ENCODE measurements around the gene CLN3.

DNA sequence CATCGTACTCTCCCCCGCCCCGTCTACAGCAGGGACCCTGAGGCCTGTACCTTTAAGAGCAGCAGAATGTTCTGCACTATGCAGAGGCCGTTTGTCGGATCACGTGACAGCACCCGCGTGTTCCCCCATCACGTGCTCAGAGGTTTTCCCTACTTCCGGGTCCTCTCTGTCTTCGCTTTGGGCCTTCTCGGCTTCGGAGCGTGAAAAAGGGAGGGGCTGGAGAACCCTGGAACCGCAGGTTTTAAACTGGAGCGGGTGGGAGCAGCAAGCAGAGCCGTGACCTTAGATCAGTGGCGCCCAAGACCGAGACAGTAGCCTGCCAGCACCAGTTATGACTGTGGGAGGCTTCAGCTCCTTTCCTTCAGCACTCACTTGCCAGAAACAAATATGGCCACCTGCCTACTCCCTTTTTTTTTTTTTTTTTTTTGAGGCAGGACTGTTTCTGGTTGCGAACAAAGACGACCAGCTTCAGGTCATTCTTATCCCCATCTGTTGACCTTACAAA lies at the start of gene CLN3:
- TF ChIP-seq RAD21 (conservative IDR thresholded peaks at IDR 0.05 in 1 of 2, IDR thresholded peaks at IDR 0.05 in 1 of 2) (no peak), NFE2L2 (conservative IDR thresholded peaks at IDR 0.05; ENCODE audit: low read length) (no peak), ZFP36 (IDR thresholded peaks at IDR 0.05; ENCODE audit: borderline replicate concordance, partially characterized antibody) (no peak), BHLHE40 (IDR thresholded peaks at IDR 0.05; ENCODE audit: low read depth, low read length) (peak; percentile 81), EP300 (IDR thresholded peaks at IDR 0.05) (no peak), RFX5 (IDR thresholded peaks at IDR 0.05) (no peak), EHMT2 (IDR thresholded peaks at IDR 0.05; ENCODE audit: low read depth) (no peak), POLR2A (IDR thresholded peaks at IDR 0.05; ENCODE audit: low read length) (no peak), GATA3 (IDR thresholded peaks at IDR 0.05; ENCODE audit: borderline replicate concordance) (no peak), MYC (IDR thresholded peaks at IDR 0.05; ENCODE audit: borderline replicate concordance, low read length) (peak; percentile 80; the same call in 1 of the 2 replicates)
- TF ChIP-seq, protein P1, sequence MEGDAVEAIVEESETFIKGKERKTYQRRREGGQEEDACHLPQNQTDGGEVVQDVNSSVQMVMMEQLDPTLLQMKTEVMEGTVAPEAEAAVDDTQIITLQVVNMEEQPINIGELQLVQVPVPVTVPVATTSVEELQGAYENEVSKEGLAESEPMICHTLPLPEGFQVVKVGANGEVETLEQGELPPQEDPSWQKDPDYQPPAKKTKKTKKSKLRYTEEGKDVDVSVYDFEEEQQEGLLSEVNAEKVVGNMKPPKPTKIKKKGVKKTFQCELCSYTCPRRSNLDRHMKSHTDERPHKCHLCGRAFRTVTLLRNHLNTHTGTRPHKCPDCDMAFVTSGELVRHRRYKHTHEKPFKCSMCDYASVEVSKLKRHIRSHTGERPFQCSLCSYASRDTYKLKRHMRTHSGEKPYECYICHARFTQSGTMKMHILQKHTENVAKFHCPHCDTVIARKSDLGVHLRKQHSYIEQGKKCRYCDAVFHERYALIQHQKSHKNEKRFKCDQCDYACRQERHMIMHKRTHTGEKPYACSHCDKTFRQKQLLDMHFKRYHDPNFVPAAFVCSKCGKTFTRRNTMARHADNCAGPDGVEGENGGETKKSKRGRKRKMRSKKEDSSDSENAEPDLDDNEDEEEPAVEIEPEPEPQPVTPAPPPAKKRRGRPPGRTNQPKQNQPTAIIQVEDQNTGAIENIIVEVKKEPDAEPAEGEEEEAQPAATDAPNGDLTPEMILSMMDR (IDR thresholded peaks at IDR 0.05): no peak
- TF ChIP-seq, protein P2, sequence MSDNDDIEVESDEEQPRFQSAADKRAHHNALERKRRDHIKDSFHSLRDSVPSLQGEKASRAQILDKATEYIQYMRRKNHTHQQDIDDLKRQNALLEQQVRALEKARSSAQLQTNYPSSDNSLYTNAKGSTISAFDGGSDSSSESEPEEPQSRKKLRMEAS (IDR thresholded peaks at IDR 0.05): peak; percentile 93
